H1 (cell line): Measurements from ENCODE around the gene CAVIN1. TPM values are rescaled to one million over a fixed set of nuclear protein-coding genes. Genes with fewer than 3 reads are reported as not detected.
A peak's percentile ranks its signal among the peaks of the same experiment; 100 is the strongest.

Source experiments
- CHD7 ChIP-seq: fragments of 300-600 bp; sonication (generic); IDR thresholded peaks from 2 replicates; pipeline ENCODE4 v1.7.1; 2012; ENCODE audit warnings: low read length, moderate library complexity, mild to moderate bottlenecking, inconsistent platforms; ENCODE audit not compliant: insufficient replicate concordance
- CTBP2 ChIP-seq: IDR thresholded peaks from 2 replicates; pipeline ENCODE4 v1.7.0; 2011; ENCODE audit warnings: borderline replicate concordance, mild to moderate bottlenecking, moderate library complexity, mixed read lengths, low read length; ENCODE audit not compliant: insufficient read depth, insufficient read length
- NRF1 ChIP-seq: IDR thresholded peaks from 2 replicates; pipeline ENCODE4 v1.6.1; 2011; ENCODE audit warnings: mild to moderate bottlenecking, low read depth, low read length, improper control_type of control experiment
- POLR2AphosphoS5 ChIP-seq: IDR thresholded peaks from 2 replicates; pipeline ENCODE4 v1.6.1; 2011; ENCODE audit warnings: low read depth, low read length
- RNF2 ChIP-seq: fragments of 200-900, 300-1000 bp; sonication (generic); IDR thresholded peaks from 2 replicates; pipeline ENCODE4 v1.7.1; 2016; ENCODE audit warnings: borderline replicate concordance, low read depth, mild to moderate bottlenecking, antibody characterized with exemption, low read length; ENCODE audit not compliant: poor library complexity, severe bottlenecking; ENCODE audit errors: missing control alignments
- RXRA ChIP-seq: IDR thresholded peaks from 2 replicates; pipeline ENCODE4 v1.6.1; 2011; ENCODE audit warnings: low read depth, mild to moderate bottlenecking, low read length, moderate library complexity; ENCODE audit not compliant: insufficient read depth
- SP2 ChIP-seq: IDR thresholded peaks from 2 replicates; pipeline ENCODE4 v1.6.1; 2012; ENCODE audit warnings: mild to moderate bottlenecking, low read length, inconsistent platforms
- SRF ChIP-seq: IDR thresholded peaks from 2 replicates; pipeline ENCODE4 v1.6.1; 2011; ENCODE audit warnings: mild to moderate bottlenecking, low read depth, low read length, moderate library complexity
- USF2 ChIP-seq: IDR thresholded peaks from 2 replicates; pipeline ENCODE4 v1.6.1; 2011; ENCODE audit warnings: low read length, improper control_type of control experiment
- polyA plus RNA-seq, 7 experiments: library from polyadenylated mRNA; depleted of rRNA in 3 of 7; stranded (reverse) in 5 of 7; unstranded in 2 of 7; fragments of >200 nt in 5 of 7; fragments of 200-250 nt in 2 of 7; gene quantifications; 1 replicate in 5 of 7; 2 replicates in 1 of 7; 4 replicates in 1 of 7; pipeline versions ENCODE4 v1.2.1 to v1.2.3, GENCODE V29; 2011 to 2013; ENCODE audit warnings: missing spikeins in 2 of 7, mixed read lengths in 2 of 7
- total RNA-seq: library from RNA; stranded (reverse); fragmentation: NEBNext Ultra II Directional; extraction: Animal tissue kit (Norgen Biotek cat#: 25700); gene quantifications from 2 replicates; pipeline ENCODE4 v1.2.1, GENCODE V29; 2021

CAVIN1 gene
- total and polyA plus RNA-seq, 2 of the 8 experiments (the other 6 are each of a cell fraction or from before 2014, with no cell fraction given) = 16.2 to 41.6 TPM

GRCh38 chr17:42458497-42459255 lies 35.6 kb upstream of the CAVIN1 start, which contains the start of gene ATP6V0A1 (continued):
- TF ChIP-seq CHD7 (no peak), SRF (no peak), RXRA (no peak), NRF1 (no peak), POLR2AphosphoS5 (peak; percentile 89), CTBP2 (no peak), RNF2 (no peak), USF2 (no peak), SP2 (no peak)
